GM12878 (cell line): ENCODE measurements around the gene TMOD2. TPM values are rescaled to one million over a fixed set of nuclear protein-coding genes. Genes with fewer than 3 reads are reported as not detected.

Experiments used
- ATAC-seq: fragments of 200-7000 bp; cut with Tn5 transposase; 3 replicates; pipeline ENCODE4 v1.9.1; 2020; ENCODE audit warnings: mild to moderate bottlenecking, moderate library complexity
- BruUV-seq: library from RNA; stranded (reverse); fragments of 400-500 nt; replicated peaks from 2 replicates; lab custom pipeline; 2021; lab: Mats Ljungman, UMichigan
- CTCF ChIA-PET: fragments of 300-600 bp; sonication (Branson Sonifier 250); formaldehyde crosslinking; extraction: SDS; loops from one replicate; lab custom pipeline; 2021; ENCODE audit warnings: inconsistent platforms; lab: Yijun Ruan, JAX
- POLR2A ChIA-PET: fragments of 350-600 bp; formaldehyde crosslinking; extraction: SDS; loops from one replicate; lab custom pipeline; 2021; ENCODE audit warnings: inconsistent platforms; lab: Charles Lee
- RAD21 ChIA-PET: fragments of 300-600 bp; sonication (Branson Sonifier 250); formaldehyde crosslinking; loops from one replicate; lab custom pipeline; 2023; ENCODE audit warnings: antibody characterized with exemption; ENCODE audit not compliant: unreplicated experiment; lab: Charles Lee
- SMC1A ChIA-PET: fragments of 300-600 bp; sonication (Branson Sonifier 250); formaldehyde crosslinking; loops from one replicate; lab custom pipeline; 2023; ENCODE audit not compliant: unreplicated experiment, uncharacterized antibody; lab: Charles Lee
- DNase-seq: peaks from one replicate; pipeline ENCODE4 v3.0.0-alpha.2; 2011; ENCODE audit warnings: low read depth, low spot score
- FAIRE-seq: peaks from 3 replicates; lab custom pipeline; 2011; peaks lifted over from hg19 to GRCh38; lab: Jason Lieb, UNC
- H2AFZ ChIP-seq: 2 replicates; pipeline ENCODE4 v1.6.0; 2011; ENCODE audit warnings: low read depth, low read length, control low read depth; ENCODE audit not compliant: control insufficient read depth
- H3K27ac ChIP-seq: 2 replicates; pipeline ENCODE4 v1.5.1; 2011; ENCODE audit warnings: control low read depth; ENCODE audit not compliant: control insufficient read depth, insufficient read depth
- H3K27me3 ChIP-seq, 2 experiments: replicated peaks in 1 of 2; 2 replicates each; pipeline versions ENCODE4 v1.6.0 to v1.6.1; 2011; ENCODE audit warnings: low read length in 1 of 2; ENCODE audit not compliant: control insufficient read depth in 2 of 2, insufficient read depth in 2 of 2
- H3K36me3 ChIP-seq, 2 experiments: 2 replicates each; pipeline ENCODE4 v1.5.1; 2011; ENCODE audit warnings: low read length in 1 of 2; ENCODE audit not compliant: control insufficient read depth in 2 of 2, insufficient read depth in 2 of 2
- H3K4me1 ChIP-seq: 2 replicates; pipeline ENCODE4 v1.6.1; 2011; ENCODE audit warnings: mild to moderate bottlenecking, low read length, moderate library complexity, mixed read lengths; ENCODE audit not compliant: control insufficient read depth, insufficient read depth
- H3K4me2 ChIP-seq: 2 replicates; pipeline ENCODE4 v1.6.0; 2011; ENCODE audit warnings: control low read depth; ENCODE audit not compliant: control insufficient read depth, insufficient read depth
- H3K4me3 ChIP-seq: fragments of 200-600 bp; sonication (generic); 2 replicates; pipeline ENCODE4 v1.5.1; 2016
- H3K79me2 ChIP-seq: 2 replicates; pipeline ENCODE4 v1.6.0; 2011; ENCODE audit warnings: low read length; ENCODE audit not compliant: control insufficient read depth, insufficient read depth
- H3K9ac ChIP-seq: 2 replicates; pipeline ENCODE4 v1.8.0; 2011; ENCODE audit warnings: low read length, control low read depth, mixed read lengths; ENCODE audit not compliant: control insufficient read depth, insufficient read depth
- H3K9me3 ChIP-seq: replicated peaks from 3 replicates; pipeline ENCODE4 v1.5.1; 2011; ENCODE audit warnings: mild to moderate bottlenecking, low read length; ENCODE audit not compliant: control insufficient read depth, insufficient read depth
- H4K20me1 ChIP-seq: 2 replicates; pipeline ENCODE4 v1.6.0; 2011; ENCODE audit not compliant: control insufficient read depth, insufficient read depth
- ASH2L ChIP-seq: fragments of 300-600, 200-600 bp; sonication (generic); IDR thresholded peaks from 2 replicates; pipeline ENCODE4 v1.6.1; 2017; ENCODE audit warnings: low read depth, mild to moderate bottlenecking, borderline replicate concordance
- NBN ChIP-seq: fragments of 450-650 bp; IDR thresholded peaks from 2 replicates; pipeline ENCODE4 v1.6.1; 2016
- NR2C2 ChIP-seq: IDR thresholded peaks from 2 replicates; pipeline ENCODE4 v1.6.1; 2011; ENCODE audit warnings: borderline replicate concordance, low read depth; ENCODE audit not compliant: control insufficient read depth, insufficient read length
- REST ChIP-seq: IDR thresholded peaks from 2 replicates; pipeline ENCODE4 v1.6.1; 2012; ENCODE audit warnings: mild to moderate bottlenecking, low read depth, low read length
- RFX5 ChIP-seq: IDR thresholded peaks from 2 replicates; pipeline ENCODE4 v1.6.1; 2011; ENCODE audit warnings: low read depth, low read length, improper control_type of control experiment
- WGBS: methylation state at CpG from one replicate; pipeline ENCODE4 v1.1.6; 2016; ENCODE audit warnings: low lambda C conversion rate; ENCODE audit not compliant: insufficient replicate concordance, insufficient coverage; ENCODE audit errors: missing lambda C conversion rate; 5-methylcytosine and 5-hydroxymethylcytosine counted together
- in situ Hi-C: fragments of 300-500 bp; cut with MboI; formaldehyde crosslinking; loops from 9 replicates; pipeline ENCODE4 v1.14.3; 2018; ENCODE audit warnings: mixed read lengths
- intact Hi-C: fragments of 100-400 bp; cut with micrococcal nuclease; formaldehyde crosslinking; loops from one replicate; pipeline ENCODE4 v1.14.2; 2022; ENCODE audit not compliant: unreplicated experiment
- polyA plus RNA-seq, 11 experiments: library from polyadenylated mRNA; depleted of rRNA in 4 of 11; unstranded in 6 of 11; stranded (reverse) in 5 of 11; fragments of >200 nt; fragmentation: Nextera tagmentation in 4 of 11; fragmentation: Illumina TruSeq in 1 of 11; extraction: Ambion mirVana in 4 of 11; extraction: Trizol in 1 of 11; gene quantifications; 1 replicate in 1 of 11; 2 replicates in 10 of 11; pipeline versions ENCODE4 v1.2.1 to v1.2.3, GENCODE V29; 2011 to 2016; ENCODE audit warnings: inconsistent platforms in 2 of 11, missing spikeins in 2 of 11, low read depth in 1 of 11
- total RNA-seq, 4 experiments: library from RNA; depleted of rRNA in 3 of 4; stranded (reverse); fragments of >200 nt in 3 of 4; fragmentation: Illumina TruSeq in 1 of 4; extraction: Trizol in 1 of 4; gene quantifications; 2 replicates each; pipeline versions ENCODE4 v1.2.1 to v1.2.3, GENCODE V29; 2013 to 2021

TMOD2 gene
- total and polyA plus RNA-seq, 10 of the 15 experiments (the other 5 are each of a cell fraction or from before 2014, with no cell fraction given), result 0.61 to 15.2 (median 6.3) TPM

- H3K4me2 ChIP-seq, result peak overlapping the region; percentile 88; the same call in 1 of the 2 replicates
- no peaks in the 10 kb centered on the region for H3K36me3 ChIP-seq
- no peaks in the 10 kb centered on the region for H4K20me1 ChIP-seq
- in situ Hi-C loops, result no loop called here
- peaks cover 59% of the 10 kb centered on the region for H3K79me2 ChIP-seq
- FAIRE-seq, result no peak
- peak overlapping the region; percentile 79 for H3K4me3 ChIP-seq
- RAD21 ChIA-PET, result interaction anchor here (0.9 kb wide), 1 partner anchor 15 kb away, joined by 3 read pairs; no protein-coding TSS in a partner anchor
- no peaks in the 10 kb centered on the region for H3K4me1 ChIP-seq
- no peaks in the 10 kb centered on the region for H3K9me3 ChIP-seq
- no peaks in the 10 kb centered on the region for H3K27me3 ChIP-seq
- H2AFZ ChIP-seq, result peak overlapping the region; percentile 79
- SMC1A ChIA-PET, result interaction anchor here (1.0 to 1.4 kb wide), 2 partner anchors 13 to 14 kb away, joined by 4 read pairs; no protein-coding TSS in a partner anchor
- intact Hi-C loops, result no loop called here
- H3K9ac ChIP-seq, result peak overlapping the region; percentile 89
- peak overlapping the region; percentile 84 for H3K27ac ChIP-seq
- no peak for TF ChIP-seq NR2C2
- TF ChIP-seq NBN, result peak; percentile 16; the same call in 1 of the 2 replicates
- no peak for TF ChIP-seq RFX5
- TF ChIP-seq REST, result no peak
- no peak for TF ChIP-seq ASH2L
- DNase-seq, result no peak
- BruUV-seq, result no TSS peak
- ATAC-seq, result peak; percentile 38
- WGBS, result 2% methylated on average over 8 of the region's 8 CpGs
- POLR2A ChIA-PET, result interaction anchor here (0.9 to 2.3 kb wide), 4 partner anchors 10 to 94 kb away, joined by 3 to 5 read pairs (median 4); no protein-coding TSS in a partner anchor
- CTCF ChIA-PET, result interaction anchor here (0.6 to 1.1 kb wide), 3 partner anchors 12 to 144 kb away, joined by 3 to 4 read pairs (median 3); no protein-coding TSS in a partner anchor
These were observed 78.9 kb downstream of the TMOD2 start for GRCh38 chr15:51830276-51830806.
